Smooth muscle cell (in vitro differentiated cells): ENCODE results near the gene LBH. TPM values are rescaled to one million over a fixed set of nuclear protein-coding genes. Genes with fewer than 3 reads are reported as not detected.
A peak's percentile ranks its signal among the peaks of the same experiment; 100 is the strongest.

ENCODE experiments used
- DNase-seq: peaks from one replicate; lab custom pipeline; 2025; ENCODE audit not compliant: unreplicated experiment; lab: John Stamatoyannopoulos, UW
- H2AFZ ChIP-seq: fragments of 200-600 bp; sonication (generic); 2 replicates; pipeline ENCODE4 v1.6.0; 2016; ENCODE audit warnings: antibody characterized with exemption, low read depth, mild to moderate bottlenecking
- H3F3A ChIP-seq: fragments of 200-600 bp; sonication (generic); 2 replicates; pipeline ENCODE4 v1.6.0; 2017; ENCODE audit warnings: antibody characterized with exemption, low read depth
- H3K27ac ChIP-seq: fragments of 200-600 bp; sonication (generic); 2 replicates; pipeline ENCODE4 v1.5.1; 2016; ENCODE audit warnings: low read depth, mild to moderate bottlenecking
- H3K27me3 ChIP-seq: fragments of 200-600 bp; sonication (generic); 2 replicates; pipeline ENCODE4 v1.6.1; 2016; ENCODE audit warnings: low read depth, mild to moderate bottlenecking
- H3K36me3 ChIP-seq: fragments of 200-600 bp; sonication (generic); 2 replicates; pipeline ENCODE4 v1.5.1; 2016; ENCODE audit warnings: low read depth
- H3K4me1 ChIP-seq: fragments of 200-600 bp; sonication (generic); 2 replicates; pipeline ENCODE4 v1.5.1; 2016; ENCODE audit warnings: low read depth
- H3K4me2 ChIP-seq: fragments of 200-600 bp; sonication (generic); 2 replicates; pipeline ENCODE4 v1.6.0; 2016; ENCODE audit warnings: mild to moderate bottlenecking
- H3K4me3 ChIP-seq: fragments of 200-600 bp; sonication (generic); 2 replicates; pipeline ENCODE4 v1.5.1; 2016; ENCODE audit warnings: mild to moderate bottlenecking
- H3K79me2 ChIP-seq: fragments of 200-600 bp; sonication (generic); 2 replicates; pipeline ENCODE4 v1.6.0; 2016; ENCODE audit warnings: low read depth, mild to moderate bottlenecking
- H3K9ac ChIP-seq: fragments of 200-600 bp; sonication (generic); 2 replicates; pipeline ENCODE4 v1.6.0; 2016; ENCODE audit warnings: low read depth
- H3K9me3 ChIP-seq: fragments of 200-600 bp; sonication (generic); replicated peaks from 2 replicates; pipeline ENCODE4 v1.5.1; 2016; ENCODE audit warnings: low read depth
- H4K20me1 ChIP-seq: fragments of 200-600 bp; sonication (generic); 2 replicates; pipeline ENCODE4 v1.6.0; 2016; ENCODE audit warnings: low read depth
- WGBS: methylation state at CpG from one replicate; pipeline ENCODE4 v1.1.7; 2016; ENCODE audit warnings: low lambda C conversion rate; 5-methylcytosine and 5-hydroxymethylcytosine counted together
- polyA plus RNA-seq: library from polyadenylated mRNA; unstranded; fragments of >200 nt; fragmentation: Nextera tagmentation; extraction: Ambion mirVana; gene quantifications from 2 replicates; pipeline ENCODE4 v1.2.1, GENCODE V29; 2016
- total RNA-seq: library from RNA; depleted of rRNA; stranded (reverse); fragments of >200 nt; gene quantifications from 2 replicates; pipeline ENCODE4 v1.2.3, GENCODE V29; 2014
- TF ChIP-seq, protein P1 (sequence below): fragments of 200-600 bp; sonication (generic); IDR thresholded peaks from 2 replicates; pipeline ENCODE4 v1.5.1; 2017; ENCODE audit warnings: borderline replicate concordance, mild to moderate bottlenecking, antibody characterized with exemption; ENCODE audit not compliant: insufficient read depth, poor library complexity, severe bottlenecking

LBH gene
- total and polyA plus RNA-seq, 2 experiments from 2014 or later = 31.0 to 35.2 TPM

DNA sequence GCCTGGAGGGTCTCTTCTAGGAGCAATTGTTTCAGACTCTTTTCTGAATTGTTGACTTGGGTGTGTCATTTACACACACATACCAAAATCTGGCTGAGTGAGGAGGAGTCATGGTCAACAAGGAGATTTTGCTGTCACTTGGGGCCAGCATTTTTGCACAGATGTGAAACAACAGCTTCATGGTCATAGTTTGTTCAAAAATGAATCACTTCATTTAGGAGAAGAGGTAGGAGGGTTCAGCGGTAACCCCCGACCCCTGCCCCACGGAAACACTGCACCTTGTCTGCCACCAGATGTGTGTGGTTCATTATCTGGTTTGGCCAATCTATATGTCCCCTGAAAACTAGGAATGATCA, 42.2 kb downstream of the LBH start:
- DNase-seq = no peak
- H3K79me2 ChIP-seq = no peaks in the 10 kb centered on the region
- H3K9ac ChIP-seq = no peak overlapping the region

DNA sequence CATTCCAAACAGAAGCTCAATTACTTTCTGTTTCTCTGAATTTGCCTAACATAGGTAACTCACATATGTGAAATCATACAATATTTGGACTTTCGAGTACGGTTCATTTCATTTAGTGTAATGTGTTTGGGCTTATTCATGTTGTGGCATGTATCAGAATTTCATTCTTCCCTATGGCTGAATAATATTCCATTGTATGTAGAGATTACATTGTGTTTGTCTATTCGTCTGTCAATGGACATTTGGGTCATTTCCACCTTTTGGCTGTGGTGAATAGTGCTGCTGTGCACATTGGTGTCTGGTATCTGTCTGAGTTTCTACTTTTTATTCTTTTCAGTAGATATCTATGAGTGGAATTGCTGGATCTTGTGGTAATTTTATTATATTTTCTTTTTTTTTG, 43.9 kb downstream of the LBH start:
- Histone ChIP-seq H2AFZ (no peak overlapping the region), H3K4me3 (no peak overlapping the region), H3K4me2 (peak overlapping the region; percentile 27), H4K20me1 (no peaks in the 10 kb centered on the region), H3F3A (no peaks in the 10 kb centered on the region), H3K9ac (no peak overlapping the region), H3K79me2 (no peaks in the 10 kb centered on the region), H3K4me1 (peaks cover 5% of the 10 kb centered on the region), H3K9me3 (no peaks in the 10 kb centered on the region), H3K27ac (peak overlapping the region; percentile 80), H3K36me3 (no peaks in the 10 kb centered on the region), H3K27me3 (no peaks in the 10 kb centered on the region)
- DNase-seq = no peak
- TF ChIP-seq, protein P1, sequence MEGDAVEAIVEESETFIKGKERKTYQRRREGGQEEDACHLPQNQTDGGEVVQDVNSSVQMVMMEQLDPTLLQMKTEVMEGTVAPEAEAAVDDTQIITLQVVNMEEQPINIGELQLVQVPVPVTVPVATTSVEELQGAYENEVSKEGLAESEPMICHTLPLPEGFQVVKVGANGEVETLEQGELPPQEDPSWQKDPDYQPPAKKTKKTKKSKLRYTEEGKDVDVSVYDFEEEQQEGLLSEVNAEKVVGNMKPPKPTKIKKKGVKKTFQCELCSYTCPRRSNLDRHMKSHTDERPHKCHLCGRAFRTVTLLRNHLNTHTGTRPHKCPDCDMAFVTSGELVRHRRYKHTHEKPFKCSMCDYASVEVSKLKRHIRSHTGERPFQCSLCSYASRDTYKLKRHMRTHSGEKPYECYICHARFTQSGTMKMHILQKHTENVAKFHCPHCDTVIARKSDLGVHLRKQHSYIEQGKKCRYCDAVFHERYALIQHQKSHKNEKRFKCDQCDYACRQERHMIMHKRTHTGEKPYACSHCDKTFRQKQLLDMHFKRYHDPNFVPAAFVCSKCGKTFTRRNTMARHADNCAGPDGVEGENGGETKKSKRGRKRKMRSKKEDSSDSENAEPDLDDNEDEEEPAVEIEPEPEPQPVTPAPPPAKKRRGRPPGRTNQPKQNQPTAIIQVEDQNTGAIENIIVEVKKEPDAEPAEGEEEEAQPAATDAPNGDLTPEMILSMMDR = no peak
- WGBS = 94% methylated on average over 3 of the region's 3 CpGs

More for the DNA sequence above, 42.2 kb downstream of the LBH start:
- no peaks in the 10 kb centered on the region for H4K20me1 ChIP-seq
- H3K27me3 ChIP-seq = no peaks in the 10 kb centered on the region
- no peaks in the 10 kb centered on the region for H3K36me3 ChIP-seq
- no peaks in the 10 kb centered on the region for H3F3A ChIP-seq
- no peaks in the 10 kb centered on the region for H3K9me3 ChIP-seq
- peak overlapping the region; percentile 38 for H3K4me2 ChIP-seq
- H3K4me1 ChIP-seq = peaks cover 5% of the 10 kb centered on the region
- H2AFZ ChIP-seq = no peak overlapping the region
- H3K4me3 ChIP-seq = no peak overlapping the region
- TF ChIP-seq, protein P1 = no peak
- WGBS = 92% methylated on average over 3 of the region's 3 CpGs
- peak overlapping the region; percentile 20 for H3K27ac ChIP-seq

DNA sequence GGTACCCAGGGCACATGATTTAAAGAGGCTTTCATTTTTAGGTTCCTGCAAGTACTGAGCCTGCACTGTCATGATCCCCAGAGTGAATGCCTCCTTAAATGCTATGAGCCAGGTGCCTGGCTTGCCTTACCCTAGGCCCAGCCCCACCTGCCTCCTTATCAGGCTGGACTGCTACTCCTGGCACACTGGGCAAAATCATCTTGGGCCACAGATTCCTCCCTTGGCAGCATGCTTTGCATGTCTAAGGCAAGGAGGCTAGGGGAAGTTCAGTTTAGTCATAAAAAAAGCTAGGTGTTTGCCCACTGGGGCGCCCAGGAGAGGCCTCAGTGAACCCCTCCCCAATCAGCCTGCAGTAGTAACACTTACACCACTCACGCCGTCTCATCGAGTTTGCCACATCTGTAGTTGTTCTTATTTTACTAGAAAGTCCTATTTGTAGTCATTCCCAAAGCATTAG, 45.1 kb downstream of the LBH start:
- 56% methylated on average over 4 of the region's 4 CpGs for whole genome bisulfite sequencing
- Histone ChIP-seq H3K9ac (no peak overlapping the region), H2AFZ (no peak overlapping the region), H3K79me2 (no peaks in the 10 kb centered on the region), H3K36me3 (no peaks in the 10 kb centered on the region), H3K4me1 (peaks cover 5% of the 10 kb centered on the region), H3K27me3 (no peaks in the 10 kb centered on the region), H3K9me3 (no peaks in the 10 kb centered on the region), H3F3A (no peaks in the 10 kb centered on the region), H4K20me1 (no peaks in the 10 kb centered on the region), H3K4me2 (no peak overlapping the region), H3K27ac (no peak overlapping the region), H3K4me3 (no peak overlapping the region)
- TF ChIP-seq, protein P1 = no peak
- DNase-seq = no peak

DNA sequence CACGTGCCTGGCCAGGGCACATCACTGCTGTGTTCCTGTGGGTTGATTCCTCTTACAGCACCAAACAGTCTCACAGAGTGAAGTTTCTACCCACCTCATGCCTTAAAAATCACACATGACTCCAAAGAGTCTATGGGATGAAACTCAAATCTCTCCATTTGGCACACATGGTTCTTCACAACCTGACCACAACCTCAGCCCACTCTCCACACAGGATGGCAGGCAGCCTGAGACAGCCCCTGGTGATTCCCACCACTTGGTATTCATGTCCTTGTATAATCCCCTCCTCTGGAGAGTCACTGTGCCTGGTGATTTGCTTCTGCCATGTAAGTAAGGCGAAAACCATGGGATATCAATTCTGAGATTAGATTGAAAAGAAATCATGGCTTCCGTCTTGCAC, 46.2 kb downstream of the LBH start:
- H3K4me2 ChIP-seq = no peak overlapping the region
- H3K4me1 ChIP-seq = peaks cover 5% of the 10 kb centered on the region
- no peak overlapping the region for H2AFZ ChIP-seq
- H3K36me3 ChIP-seq = no peaks in the 10 kb centered on the region
- no peak overlapping the region for H3K9ac ChIP-seq
- 84% methylated on average over 3 of the region's 3 CpGs for WGBS
- DNase-seq = no peak
- no peak overlapping the region for H3K27ac ChIP-seq
- no peak overlapping the region for H3K4me3 ChIP-seq
- TF ChIP-seq, protein P1 = no peak
- H3F3A ChIP-seq = no peaks in the 10 kb centered on the region
- no peaks in the 10 kb centered on the region for H4K20me1 ChIP-seq
- no peaks in the 10 kb centered on the region for H3K9me3 ChIP-seq
- H3K27me3 ChIP-seq = no peaks in the 10 kb centered on the region
- no peaks in the 10 kb centered on the region for H3K79me2 ChIP-seq
